Endometrial microvascular endothelial cells (primary cell): ENCODE results near the gene UBE2M. TPM values are rescaled to one million over a fixed set of nuclear protein-coding genes. Genes with fewer than 3 reads are reported as not detected.
"Not testable (repeated sequence)": the region's sequence is repeated elsewhere in the genome, so short reads cannot be mapped to it uniquely, and the experiment has no call there.

ENCODE experiments used
- in situ Hi-C: cut with HindIII; loops from 2 replicates; pipeline ENCODE4 v1.10.0; 2017; ENCODE audit warnings: low sequenced_read_pairs, low pct_unique_long_range_greater_than_20kb; ENCODE audit errors: inconsistent ontology term
- total RNA-seq: library from RNA; depleted of rRNA; stranded (reverse); fragments of >200 nt; gene quantifications from one replicate; pipeline ENCODE4 v1.2.3, GENCODE V29; 2015; ENCODE audit errors: inconsistent ontology term

Gene UBE2M
- total RNA-seq: 37.9 TPM

DNA sequence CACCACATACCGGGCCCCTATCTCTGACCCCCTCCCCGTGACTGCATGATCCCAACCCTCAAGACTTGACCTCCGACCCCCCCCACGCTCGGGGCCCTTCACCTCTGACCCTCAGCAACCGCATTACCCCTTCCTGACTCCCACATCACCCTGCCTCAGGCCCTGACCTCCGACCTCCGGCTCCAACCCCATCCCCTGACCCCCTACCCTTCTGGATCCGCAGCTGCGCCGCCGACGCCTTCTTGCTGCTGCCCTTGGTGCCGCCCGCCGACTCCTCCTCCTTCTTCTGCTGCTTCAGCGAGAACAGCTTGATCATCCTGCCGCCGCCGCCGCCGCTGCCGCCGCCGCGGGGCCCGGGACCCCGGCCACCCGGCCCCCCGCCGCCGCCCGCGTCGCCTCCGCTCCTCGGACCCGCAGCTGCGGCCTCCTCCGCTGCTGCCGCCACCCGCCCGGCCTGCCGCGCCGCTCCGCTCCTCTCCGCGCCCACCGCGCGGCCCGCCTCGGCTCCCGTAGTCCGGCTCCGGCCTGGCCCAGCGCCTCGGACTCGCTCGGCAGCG lies at the start of gene UBE2M:
Gene UBE2M, minus strand, starts transcription at position 546 of the 557 bp plus-strand sequence. Its CDS starts 230 bp downstream, at position 316.
- in situ Hi-C loops: no loop called here

DNA sequence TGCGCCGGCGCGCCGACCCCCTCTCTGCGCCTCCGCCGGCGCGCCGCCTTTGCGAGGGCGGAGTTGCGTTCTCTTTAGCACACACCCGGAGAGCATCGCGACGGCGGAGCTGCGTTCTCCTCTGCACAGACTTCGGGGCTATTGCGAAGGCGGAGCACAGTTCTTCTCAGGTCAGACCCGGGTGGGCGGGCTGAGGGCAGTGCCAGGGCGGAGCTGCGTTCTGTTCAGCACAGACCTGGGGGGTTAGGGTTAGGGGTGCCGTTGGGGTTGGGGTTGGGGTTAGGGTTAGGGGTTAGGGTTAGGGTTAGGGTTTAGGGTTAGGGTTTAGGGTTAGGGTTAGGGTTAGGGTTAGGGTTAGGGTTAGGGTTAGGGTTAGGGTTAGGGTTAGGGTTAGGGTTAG lies 48.8 kb upstream of the UBE2M start:
- in situ Hi-C loops: not testable (repeated sequence)

DNA sequence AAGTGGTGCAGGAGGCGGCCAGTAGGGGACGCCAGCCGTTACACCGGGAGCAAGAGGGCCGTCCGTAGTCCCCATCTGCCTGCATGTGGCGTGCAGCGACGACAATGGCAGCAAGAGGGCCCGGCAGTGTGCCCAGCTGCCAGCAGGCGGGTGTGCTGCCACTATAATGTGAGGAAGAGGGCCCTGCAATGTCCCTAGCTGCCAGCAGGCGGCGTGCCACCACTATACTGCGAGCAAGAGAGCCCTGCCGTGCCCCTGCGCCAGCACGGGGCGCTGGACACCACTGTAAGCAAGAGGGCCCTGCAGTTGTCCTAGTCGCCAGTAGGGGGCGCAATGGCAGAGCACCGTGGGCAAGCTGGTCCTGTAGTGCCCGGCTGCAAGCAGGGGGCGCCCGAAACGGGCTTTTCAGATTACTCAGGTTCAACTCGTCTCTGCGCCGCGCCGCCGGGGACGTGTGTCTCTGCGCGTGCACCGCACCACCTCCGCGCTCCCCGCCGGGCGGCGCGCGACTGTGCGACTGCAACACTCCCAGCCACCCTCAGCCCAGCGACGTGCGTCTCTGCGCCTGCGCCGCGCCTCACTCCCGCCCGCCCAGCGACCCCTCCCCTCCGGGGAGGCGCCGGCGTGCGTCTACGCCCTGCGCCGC lies 48.0 kb upstream of the UBE2M start:
- in situ Hi-C loops: not testable (repeated sequence)

DNA sequence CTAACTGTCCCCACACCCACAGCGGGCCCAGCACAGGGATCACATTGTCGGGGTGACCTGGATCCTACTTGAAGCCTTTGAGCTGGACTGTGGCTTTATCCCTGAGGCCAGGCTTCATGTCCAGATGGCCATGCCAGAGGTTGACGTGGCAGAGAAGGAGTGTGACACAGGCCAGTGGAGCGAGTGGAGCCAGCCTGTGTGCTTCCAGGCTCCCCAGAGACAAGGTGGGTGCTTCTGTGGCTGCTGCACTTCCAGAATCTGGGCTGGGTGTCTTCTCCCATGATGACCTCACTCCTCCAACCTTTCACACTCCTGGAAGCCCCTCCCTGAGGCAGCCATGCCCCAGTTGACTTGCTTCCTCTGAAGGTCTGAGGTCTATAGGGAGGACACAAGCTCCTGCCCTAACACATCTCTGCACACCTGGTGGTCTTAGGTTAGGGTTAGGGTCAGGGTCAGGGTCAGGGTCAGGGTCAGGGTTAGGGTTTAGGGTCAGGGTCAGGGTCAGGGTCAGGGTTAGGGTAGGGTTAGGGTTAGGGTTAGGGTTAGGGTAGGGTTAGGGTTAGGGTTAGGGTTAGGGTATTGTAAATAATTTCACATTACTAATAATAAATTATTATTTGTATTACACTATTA lies 27.8 kb upstream of the UBE2M start:
- in situ Hi-C loops: no loop called here

DNA sequence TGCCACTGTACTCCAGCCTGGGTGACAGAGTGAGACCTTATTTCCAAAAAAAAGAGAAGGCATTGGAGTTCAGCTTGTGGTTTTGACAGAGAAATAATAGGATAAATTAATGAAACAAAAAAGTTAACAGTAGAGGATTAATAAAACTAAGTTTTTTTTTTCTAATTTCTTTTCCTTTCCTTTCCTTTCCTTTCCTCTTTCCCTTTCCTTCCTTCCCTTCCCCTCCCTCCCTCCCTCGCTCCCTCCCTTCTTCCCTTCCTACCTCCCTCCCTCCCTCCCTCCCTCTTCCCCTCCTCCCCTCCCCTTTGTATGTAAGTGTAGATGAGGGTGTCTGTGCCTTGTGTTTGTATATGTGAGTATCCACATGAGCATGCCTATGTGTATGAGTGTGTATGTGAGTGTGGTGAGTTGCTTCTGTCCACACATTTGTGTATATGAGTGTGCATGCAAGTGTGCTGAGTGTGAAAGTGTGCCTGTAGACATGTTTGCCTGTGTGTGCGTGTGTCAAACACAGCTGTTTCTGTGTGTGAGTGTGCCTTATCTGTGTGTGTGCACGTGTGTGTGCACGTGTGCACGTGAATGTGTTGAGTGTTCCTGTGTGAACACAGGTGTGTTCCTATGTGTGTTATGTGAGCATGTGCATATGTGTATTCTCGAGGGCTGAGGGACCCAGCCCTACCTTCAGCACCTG lies 27.2 kb upstream of the UBE2M start:
- in situ Hi-C loops: no loop called here

DNA sequence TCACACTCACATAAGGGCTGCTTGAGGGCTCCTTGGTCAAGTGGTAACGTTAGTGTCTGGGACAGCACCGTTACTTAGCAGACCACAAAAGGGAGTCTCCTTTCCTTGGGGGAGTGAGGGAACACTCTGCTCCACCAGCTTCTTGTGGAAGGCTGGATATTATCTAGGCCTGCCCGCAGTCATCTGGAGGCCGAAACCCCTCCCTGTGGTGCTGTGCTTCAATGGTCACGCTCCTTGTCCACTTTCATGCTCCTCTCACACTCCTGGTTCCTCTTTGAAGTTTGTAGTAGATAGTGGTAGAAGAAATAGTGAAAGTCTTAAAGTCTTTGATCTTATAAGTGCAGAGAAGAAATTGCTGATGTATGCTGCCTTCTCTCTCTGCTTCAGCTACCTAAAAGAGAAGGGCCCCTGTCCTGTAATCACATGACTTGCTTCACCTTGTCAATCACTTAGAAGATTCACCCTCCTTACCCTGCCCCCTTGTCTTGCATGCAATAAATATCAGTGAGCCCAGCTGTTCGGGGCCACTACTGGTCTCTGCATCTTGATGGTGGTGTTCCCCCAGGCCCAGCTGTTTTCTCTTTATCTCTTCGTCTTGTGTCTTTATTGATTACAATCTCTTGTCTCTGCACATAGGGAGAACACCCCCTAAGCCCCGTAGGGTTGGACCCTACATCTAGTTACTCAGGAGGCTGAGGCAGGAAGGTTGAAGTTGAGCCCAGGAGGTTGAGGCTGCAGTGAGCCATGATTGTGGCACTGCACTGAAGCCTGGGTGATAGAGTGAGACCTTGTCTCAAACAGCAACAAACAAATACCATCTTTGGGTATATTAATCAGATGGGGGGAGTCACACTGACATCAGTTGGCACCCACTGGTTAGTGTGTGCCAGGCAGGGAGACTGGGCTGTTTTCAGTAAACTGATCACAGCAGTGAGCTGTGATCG lies 26.4 kb upstream of the UBE2M start:
- in situ Hi-C loops: no loop called here

DNA sequence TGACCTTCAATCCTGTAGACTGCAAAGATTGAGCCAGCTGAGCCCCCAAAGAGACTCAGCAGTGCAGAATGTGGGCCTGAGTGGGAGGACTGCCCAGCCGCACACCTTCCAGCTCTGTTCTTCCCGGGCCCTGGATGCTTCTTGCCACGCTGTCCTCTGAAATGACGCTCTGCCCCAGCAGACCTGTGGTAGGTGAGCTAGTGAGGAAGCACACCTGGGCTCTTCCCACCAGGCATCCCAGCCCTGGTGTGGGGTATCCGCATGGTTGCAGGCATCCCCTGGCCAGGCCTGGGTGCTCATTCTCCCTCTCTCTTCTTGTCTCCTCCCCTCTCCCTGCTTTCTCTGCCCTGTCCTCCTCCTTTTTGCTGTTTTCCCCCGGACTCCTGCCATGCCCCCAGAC lies 24.6 kb upstream of the UBE2M start:
- in situ Hi-C loops: no loop called here

DNA sequence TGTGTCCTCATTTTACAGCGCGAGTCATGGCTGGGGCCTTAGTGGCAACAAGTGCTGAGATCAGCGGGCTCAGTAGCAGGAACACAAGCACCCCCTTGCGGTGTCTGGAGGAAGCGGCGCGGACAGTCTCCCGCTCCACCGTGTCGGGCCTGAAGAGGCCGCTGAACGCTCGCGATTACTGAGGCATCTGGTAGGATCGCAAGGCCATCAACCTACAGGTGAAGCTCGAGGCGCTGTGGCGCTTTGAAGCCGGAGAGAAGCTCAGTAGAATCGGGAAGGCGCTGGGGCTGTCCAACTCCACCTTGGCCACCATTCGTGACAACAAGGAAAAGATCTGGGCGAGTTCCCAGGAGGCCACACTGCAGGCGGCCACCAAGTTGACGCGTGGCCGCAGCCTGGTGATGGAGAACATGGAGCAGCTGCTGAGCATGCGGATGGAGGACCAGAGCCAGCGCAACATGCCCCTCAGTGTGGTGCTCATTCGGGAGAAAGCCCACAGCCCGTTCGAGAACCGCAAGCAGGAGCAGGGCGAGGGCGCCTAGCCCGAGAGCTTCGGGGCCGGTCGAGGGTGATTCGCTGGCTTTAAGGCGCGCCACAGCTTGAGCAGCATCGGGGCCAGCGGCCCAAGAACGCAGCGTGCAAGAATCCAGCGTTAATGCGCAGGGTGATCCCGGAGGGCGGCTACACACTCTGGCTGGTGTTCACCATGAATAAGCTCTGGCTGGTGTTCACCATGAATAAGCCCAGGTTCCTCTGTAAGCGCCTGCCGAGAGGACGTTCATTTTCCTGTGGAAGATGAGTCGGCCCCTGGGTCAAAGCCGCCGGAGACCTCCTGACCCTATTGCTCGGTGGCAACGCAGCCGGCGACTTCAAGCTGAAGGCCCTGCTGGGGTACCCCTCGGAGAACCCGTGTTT lies 23.1 kb upstream of the UBE2M start:
- in situ Hi-C loops: no loop called here

DNA sequence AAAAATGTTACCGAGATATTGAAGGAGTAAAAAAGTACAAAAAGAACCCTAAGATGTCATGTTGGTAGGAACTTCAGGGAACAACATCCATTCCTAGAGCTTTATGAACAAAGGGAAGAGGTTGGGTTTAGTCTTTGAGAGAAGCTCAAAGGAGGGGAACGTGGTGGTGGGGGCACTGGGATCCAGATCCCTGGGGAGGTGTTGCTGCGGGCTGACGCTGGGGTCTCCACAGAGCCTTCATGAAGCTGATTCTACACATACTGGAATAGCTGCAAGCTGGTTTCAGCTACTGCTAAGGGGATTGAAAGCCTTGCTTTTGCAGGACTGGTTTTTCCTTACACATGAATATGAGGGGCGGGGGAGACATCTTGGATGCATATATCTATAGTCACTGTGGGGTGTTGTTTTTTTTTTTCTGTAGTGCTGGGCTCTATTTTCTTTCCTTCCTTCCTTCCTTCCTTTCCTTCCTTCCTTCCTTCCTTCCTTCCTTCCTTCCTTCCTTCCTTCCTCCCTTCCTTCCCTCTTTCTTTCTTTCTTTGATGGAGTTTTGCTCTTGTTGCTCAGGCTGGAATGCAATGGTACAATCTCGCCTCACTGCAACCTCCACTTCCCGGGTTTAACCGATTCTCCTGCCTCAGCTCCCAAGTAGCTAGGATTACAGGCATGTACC lies 21.2 kb upstream of the UBE2M start:
- in situ Hi-C loops: no loop called here

DNA sequence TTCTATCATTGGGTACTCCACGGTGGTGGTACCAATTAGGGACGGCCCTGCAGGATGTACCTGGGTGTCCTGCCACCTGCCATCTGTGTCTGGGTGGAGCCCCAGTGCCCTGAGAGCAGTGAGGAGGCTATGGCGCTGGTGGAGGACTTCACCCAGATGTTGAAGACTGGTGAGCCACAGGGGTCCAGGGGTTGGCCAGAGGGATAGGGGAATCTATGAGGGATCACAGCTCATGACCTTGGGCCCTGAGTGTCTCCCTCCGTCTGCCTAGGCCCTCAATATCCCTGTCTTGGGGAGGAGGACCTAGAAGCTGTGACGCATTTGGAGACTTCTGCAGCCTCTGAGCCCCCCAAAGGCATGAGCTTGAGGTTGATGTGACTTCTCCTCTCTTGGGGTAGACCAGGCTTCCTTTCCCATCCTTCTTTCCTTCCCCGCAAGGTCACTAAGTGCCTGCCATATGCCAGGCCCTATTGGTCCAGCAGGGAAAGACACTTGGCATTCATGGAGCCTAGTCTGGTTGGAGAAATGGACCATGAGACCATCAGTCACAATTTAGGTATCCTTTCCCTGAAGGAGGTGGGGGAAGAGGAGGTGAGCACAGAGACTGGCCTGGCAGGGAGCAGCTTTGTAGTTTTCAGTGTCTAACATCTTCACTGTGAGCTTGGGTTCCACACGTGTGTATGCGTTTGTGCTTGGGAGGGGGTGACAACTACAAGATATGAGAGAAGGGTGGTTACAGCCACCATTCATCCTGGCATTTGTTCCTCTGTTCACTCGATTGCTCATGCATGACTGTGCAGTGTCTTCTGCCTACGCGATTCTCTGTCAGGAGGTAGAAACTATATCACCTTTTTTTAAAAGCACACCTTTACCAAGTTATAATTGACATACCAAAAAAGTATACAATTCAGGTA lies 19.9 kb upstream of the UBE2M start:
- in situ Hi-C loops: no loop called here

DNA sequence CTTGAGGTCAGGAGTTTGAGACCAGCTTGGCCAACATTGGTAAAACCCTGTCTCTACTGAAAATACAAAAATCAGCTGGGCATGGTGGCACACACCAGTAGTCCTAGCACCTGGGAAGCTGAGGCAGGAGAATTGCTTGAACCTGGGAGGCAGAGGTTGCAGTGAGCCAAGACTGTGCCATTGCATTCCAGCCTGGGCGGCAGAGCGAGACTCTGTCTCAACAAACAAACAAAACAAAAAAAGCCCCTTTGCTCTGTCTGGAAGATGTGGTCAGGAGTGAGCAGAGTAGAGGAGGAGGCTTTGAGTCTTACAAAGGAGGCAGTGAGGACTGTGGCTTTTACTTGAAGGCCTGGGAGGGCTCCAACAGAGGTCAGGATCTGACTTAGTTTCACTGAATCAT lies 19.2 kb upstream of the UBE2M start:
- in situ Hi-C loops: not testable (repeated sequence)

DNA sequence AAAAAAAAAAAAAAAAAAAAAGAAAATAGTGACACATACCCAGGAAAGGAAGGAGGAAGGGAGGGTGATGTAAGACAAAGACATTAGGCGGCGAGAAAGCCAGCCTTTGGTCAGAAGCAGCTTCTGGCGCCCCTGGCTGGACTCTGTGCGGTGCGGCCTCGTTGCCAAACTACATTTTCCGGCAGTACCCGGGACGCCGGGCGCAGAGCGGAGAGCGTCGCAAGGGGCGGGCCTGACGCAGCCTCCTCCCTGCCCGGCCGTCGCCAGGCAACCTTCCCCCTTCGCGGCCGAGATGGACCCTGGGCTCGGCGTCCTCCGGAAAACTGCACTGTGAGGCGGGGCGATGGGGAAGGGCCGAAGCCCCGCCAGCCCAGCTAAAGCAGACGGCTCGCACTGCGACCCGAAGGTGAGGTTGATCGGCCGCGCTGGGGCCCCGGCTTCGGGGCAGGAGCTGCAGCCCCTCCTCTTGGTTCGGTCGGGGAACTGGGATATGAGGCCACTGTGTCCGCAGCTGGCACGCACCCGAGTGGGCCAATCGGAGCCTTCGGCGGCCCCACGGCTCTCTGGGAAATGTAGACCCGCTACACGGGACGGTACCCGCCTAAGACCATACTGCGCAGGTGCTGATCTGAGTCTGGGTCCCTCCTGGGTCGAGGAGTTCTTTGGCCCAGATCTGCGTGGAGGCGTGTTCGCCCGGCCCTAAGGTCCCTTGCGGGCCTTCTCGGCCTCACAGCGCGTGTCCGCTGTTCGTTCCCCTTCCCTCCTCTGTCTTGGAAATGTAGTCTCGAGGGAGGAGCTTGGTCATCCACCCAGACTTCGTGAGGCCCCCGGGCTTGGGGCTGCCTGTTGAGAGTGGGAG lies 17.0 kb upstream of the UBE2M start:
- in situ Hi-C loops: no loop called here

DNA sequence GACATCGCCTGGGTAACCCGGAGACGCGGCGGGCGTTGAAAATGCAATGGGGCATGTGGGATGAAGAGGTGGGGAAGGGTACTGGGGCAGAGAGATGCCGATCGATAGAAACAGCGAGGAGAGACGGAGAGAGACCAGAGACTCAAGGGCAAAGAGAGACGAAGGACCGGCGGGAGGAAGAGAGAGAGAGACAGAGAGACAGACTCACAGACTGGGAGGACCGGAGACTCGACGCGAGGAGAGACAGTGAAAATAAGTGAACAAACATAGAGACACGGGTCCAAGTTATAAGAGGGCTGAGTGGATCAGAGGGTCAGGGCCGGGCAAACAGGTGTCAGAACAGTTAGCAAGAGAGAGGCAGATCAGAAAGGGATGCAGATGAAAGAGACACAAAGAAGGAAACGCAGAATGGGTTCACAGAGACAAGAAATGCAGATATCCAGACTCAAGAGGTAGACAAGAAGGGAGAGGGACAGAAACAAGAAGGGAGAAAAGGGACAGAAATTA lies 15.3 kb upstream of the UBE2M start:
- in situ Hi-C loops: no loop called here

DNA sequence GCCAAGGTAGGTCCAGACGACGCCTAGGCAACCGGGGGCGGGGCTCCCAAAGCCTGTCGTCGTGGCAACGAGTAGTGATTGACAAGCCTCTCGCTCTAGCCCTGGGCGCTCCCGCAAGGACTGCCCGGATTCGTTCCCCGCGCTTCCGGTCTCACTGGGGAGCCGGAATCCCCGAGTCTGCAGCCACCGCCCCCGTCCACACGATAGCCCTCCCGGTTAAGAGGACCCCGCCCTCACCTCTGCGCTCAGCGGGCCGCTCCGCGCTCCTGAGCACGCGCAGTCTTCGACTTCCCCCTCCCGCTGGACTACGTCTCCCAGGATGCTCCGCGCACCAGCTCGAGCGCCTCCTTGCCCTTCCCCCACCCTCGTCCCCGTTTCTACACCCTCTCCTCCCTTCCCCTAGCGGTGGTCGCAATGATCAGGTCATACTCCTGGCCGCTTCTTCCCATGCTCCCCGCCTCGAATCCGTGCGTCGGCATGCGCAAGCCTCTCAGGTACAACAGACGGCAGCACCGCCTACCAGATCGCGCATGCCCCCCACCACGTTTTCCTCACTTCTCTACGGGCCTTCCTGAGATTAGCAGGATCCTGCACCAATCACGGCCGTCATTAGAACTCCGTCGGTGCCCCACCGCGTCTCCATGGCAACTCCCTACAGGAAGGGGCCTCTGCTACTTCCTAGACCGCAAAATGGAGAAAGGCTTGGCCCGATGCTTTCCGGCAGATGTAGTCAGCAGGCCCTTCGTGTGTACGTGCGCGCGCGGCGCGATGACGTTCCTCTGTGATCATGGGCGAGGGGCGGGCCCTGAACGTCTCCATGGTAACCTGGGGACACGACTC lies 14.6 kb upstream of the UBE2M start, which contains the start of gene MZF1:
Gene MZF1, minus strand, starts transcription at position 518 of the 840 bp plus-strand sequence. CDS start 1,946 bp downstream, outside the sequence.
- in situ Hi-C loops: no loop called here
